Adrenal gland (tissue), 5 donors: ENCODE measurements around the gene E2F6.

ENCODE experiments used
- POLR2A ChIP-seq, 2 donors: fragments of 450-650 bp; IDR thresholded peaks; one replicate each; pipeline ENCODE4 v1.6.1; 2017; ENCODE audit warnings: antibody characterized with exemption in 2 of 2, mild to moderate bottlenecking in 2 of 2, moderate library complexity in 1 of 2
- TF ChIP-seq, protein P1 (sequence below), 6 experiments: fragments of 450-650 bp in 4 of 6; fragments of 200-600 bp in 2 of 6; sonication (generic) in 1 of 6; IDR thresholded peaks; 1 replicate in 5 of 6; 2 replicates in 1 of 6; pipeline versions ENCODE4 v1.5.1 to v1.8.0; 2016 to 2021; ENCODE audit warnings: antibody characterized with exemption in 6 of 6, mild to moderate bottlenecking in 2 of 6, moderate library complexity in 1 of 6
- donor health status: DM: no; HTN: no; CAD: no.

DNA sequence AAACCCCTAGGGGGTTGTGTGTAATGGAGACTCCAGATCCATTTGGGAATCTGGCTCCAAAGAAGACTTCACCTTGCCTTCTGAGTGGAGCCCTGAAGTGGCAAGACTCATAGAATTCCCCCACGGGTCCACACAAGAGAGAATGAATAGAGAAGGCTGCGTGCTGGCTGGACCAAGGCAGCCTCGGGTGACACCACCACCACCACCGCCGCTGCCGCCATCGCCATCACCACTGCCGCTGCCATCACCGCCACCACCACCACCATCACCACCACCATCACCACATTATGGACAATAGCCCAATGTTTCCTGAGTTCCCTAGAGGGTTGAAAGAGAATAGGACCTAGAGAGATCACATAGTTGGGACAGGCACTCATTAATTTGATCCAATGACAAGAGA, 63.5 kb downstream of the E2F6 start:
- TF ChIP-seq, protein P1, sequence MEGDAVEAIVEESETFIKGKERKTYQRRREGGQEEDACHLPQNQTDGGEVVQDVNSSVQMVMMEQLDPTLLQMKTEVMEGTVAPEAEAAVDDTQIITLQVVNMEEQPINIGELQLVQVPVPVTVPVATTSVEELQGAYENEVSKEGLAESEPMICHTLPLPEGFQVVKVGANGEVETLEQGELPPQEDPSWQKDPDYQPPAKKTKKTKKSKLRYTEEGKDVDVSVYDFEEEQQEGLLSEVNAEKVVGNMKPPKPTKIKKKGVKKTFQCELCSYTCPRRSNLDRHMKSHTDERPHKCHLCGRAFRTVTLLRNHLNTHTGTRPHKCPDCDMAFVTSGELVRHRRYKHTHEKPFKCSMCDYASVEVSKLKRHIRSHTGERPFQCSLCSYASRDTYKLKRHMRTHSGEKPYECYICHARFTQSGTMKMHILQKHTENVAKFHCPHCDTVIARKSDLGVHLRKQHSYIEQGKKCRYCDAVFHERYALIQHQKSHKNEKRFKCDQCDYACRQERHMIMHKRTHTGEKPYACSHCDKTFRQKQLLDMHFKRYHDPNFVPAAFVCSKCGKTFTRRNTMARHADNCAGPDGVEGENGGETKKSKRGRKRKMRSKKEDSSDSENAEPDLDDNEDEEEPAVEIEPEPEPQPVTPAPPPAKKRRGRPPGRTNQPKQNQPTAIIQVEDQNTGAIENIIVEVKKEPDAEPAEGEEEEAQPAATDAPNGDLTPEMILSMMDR (IDR thresholded peaks at IDR 0.05) = no peak
- no peak for TF ChIP-seq POLR2A (IDR thresholded peaks at IDR 0.05)
